Measurements from ENCODE around the gene EGFR.

DNA sequence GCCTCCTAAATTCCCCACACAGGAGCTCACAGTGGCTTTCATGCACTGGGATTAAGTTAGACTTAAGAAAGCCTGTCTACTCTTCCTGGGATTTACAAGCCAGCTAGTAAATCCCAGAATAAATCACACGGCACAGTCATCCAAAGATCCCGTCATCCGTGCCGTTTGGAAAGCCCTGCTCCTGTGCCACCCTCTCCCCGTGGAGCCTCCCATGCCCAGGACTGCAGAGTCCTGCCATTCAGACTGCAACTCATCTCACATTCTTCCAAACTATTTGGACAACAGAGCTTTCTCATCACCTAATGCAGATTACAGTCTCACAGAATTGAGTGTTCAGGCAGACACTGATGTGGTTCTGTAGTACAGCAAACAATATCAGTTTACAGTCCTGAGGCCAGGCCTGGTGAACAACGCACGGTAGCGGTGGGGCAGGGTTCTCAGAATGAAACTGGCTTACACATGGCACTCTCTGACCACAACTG is 166.5 kb downstream of the EGFR start:
- TF ChIP-seq POLR2AphosphoS5 (IDR thresholded peaks at IDR 0.05; ENCODE audit: insufficient read depth, low read depth, low read length) (no peak), POLR2A (IDR thresholded peaks at IDR 0.05; ENCODE audit: low read depth, low read length) (no peak), EZH2 (IDR thresholded peaks at IDR 0.05; ENCODE audit: borderline replicate concordance, low read depth, low read length, severe bottlenecking) (no peak), MYC (IDR thresholded peaks at IDR 0.05; ENCODE audit: low read depth, low read length) (no peak), GATA2 (IDR thresholded peaks at IDR 0.05; ENCODE audit: insufficient read depth, insufficient read length, low read depth, low read length) (no peak), JUN (IDR thresholded peaks at IDR 0.05; ENCODE audit: borderline replicate concordance, insufficient read depth, insufficient read length, low read depth) (no peak)
- TF ChIP-seq, protein P1, sequence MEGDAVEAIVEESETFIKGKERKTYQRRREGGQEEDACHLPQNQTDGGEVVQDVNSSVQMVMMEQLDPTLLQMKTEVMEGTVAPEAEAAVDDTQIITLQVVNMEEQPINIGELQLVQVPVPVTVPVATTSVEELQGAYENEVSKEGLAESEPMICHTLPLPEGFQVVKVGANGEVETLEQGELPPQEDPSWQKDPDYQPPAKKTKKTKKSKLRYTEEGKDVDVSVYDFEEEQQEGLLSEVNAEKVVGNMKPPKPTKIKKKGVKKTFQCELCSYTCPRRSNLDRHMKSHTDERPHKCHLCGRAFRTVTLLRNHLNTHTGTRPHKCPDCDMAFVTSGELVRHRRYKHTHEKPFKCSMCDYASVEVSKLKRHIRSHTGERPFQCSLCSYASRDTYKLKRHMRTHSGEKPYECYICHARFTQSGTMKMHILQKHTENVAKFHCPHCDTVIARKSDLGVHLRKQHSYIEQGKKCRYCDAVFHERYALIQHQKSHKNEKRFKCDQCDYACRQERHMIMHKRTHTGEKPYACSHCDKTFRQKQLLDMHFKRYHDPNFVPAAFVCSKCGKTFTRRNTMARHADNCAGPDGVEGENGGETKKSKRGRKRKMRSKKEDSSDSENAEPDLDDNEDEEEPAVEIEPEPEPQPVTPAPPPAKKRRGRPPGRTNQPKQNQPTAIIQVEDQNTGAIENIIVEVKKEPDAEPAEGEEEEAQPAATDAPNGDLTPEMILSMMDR (IDR thresholded peaks at IDR 0.05; ENCODE audit: extremely low read depth in 1 of 2, insufficient read depth in 1 of 2, low read depth in 1 of 2, low read length in 2 of 2): no peak
- TF ChIP-seq, protein P2, sequence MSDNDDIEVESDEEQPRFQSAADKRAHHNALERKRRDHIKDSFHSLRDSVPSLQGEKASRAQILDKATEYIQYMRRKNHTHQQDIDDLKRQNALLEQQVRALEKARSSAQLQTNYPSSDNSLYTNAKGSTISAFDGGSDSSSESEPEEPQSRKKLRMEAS (IDR thresholded peaks at IDR 0.05; ENCODE audit: insufficient read depth, insufficient read length): no peak

All from endothelial cell of umbilical vein (primary cell).